ENCODE measurements around the gene CFAP299.
"Not testable (repeated sequence)": the region's sequence is repeated elsewhere in the genome, so short reads cannot be mapped to it uniquely, and the experiment has no call there.

Gene CFAP299

GRCh38 chr4:80610199-80610598 is 274.7 kb downstream of the CFAP299 start:
- no peak for DNase-seq (ENCODE audit: low read depth, low spot score)

GRCh38 chr4:80610845-80611677 is 275.5 kb downstream of the CFAP299 start:
- DNase-seq (ENCODE audit: low read depth, low spot score), result no peak

GRCh38 chr4:80611678-80611979 is 276.1 kb downstream of the CFAP299 start:
- no peak for DNase-seq (ENCODE audit: low read depth, low spot score)

- DNase-seq (ENCODE audit: low read depth, low spot score), result no peak
These were observed 277.9 kb downstream of the CFAP299 start for GRCh38 chr4:80613470-80613869.

- DNase-seq (ENCODE audit: low read depth, low spot score), result no peak
These were observed 278.8 kb downstream of the CFAP299 start for GRCh38 chr4:80614319-80614718.

GRCh38 chr4:80615099-80615498 is 279.6 kb downstream of the CFAP299 start:
- DNase-seq (ENCODE audit: low read depth, low spot score), result no peak

GRCh38 chr4:80619070-80619674 is 283.6 kb downstream of the CFAP299 start:
- no peak for DNase-seq (ENCODE audit: low read depth, low spot score)

- DNase-seq (ENCODE audit: low read depth, low spot score), result no peak
These were observed 296.3 kb downstream of the CFAP299 start for GRCh38 chr4:80631861-80632260.

- no peak for DNase-seq (ENCODE audit: low read depth, low spot score)
These were observed 301.7 kb downstream of the CFAP299 start for GRCh38 chr4:80637190-80637589.

GRCh38 chr4:80646061-80646460 is 310.5 kb downstream of the CFAP299 start:
- DNase-seq (ENCODE audit: low read depth, low spot score), result no peak

GRCh38 chr4:80655662-80656061 is 320.1 kb downstream of the CFAP299 start:
- no peak for DNase-seq (ENCODE audit: low read depth, low spot score)

GRCh38 chr4:80670118-80670517 is 334.6 kb downstream of the CFAP299 start:
- DNase-seq (ENCODE audit: low read depth, low spot score), result not testable (repeated sequence)

GRCh38 chr4:80678413-80678812 is 342.9 kb downstream of the CFAP299 start:
- DNase-seq (ENCODE audit: low read depth, low spot score), result no peak

GRCh38 chr4:80680934-80681333 is 345.4 kb downstream of the CFAP299 start:
- no peak for DNase-seq (ENCODE audit: low read depth, low spot score)

GRCh38 chr4:80685214-80685613 is 349.7 kb downstream of the CFAP299 start:
- no peak for DNase-seq (ENCODE audit: low read depth, low spot score)

- not testable (repeated sequence) for DNase-seq (ENCODE audit: low read depth, low spot score)
These were observed 352.2 kb downstream of the CFAP299 start for GRCh38 chr4:80687736-80688135.

- DNase-seq (ENCODE audit: low read depth, low spot score), result no peak
These were observed 358.6 kb downstream of the CFAP299 start for GRCh38 chr4:80694171-80694570.

GRCh38 chr4:80705311-80705710 is 369.8 kb downstream of the CFAP299 start:
- DNase-seq (ENCODE audit: low read depth, low spot score), result no peak

- DNase-seq (ENCODE audit: low read depth, low spot score), result no peak
These were observed 373.7 kb downstream of the CFAP299 start for GRCh38 chr4:80709082-80709869.

- no peak for DNase-seq (ENCODE audit: low read depth, low spot score)
These were observed 375.4 kb downstream of the CFAP299 start for GRCh38 chr4:80710748-80711451.

- DNase-seq (ENCODE audit: low read depth, low spot score), result no peak
These were observed 376.4 kb downstream of the CFAP299 start for GRCh38 chr4:80711956-80712355.

- no peak for DNase-seq (ENCODE audit: low read depth, low spot score)
These were observed 377.9 kb downstream of the CFAP299 start for GRCh38 chr4:80713409-80713808.

Data from iPS DF 19.7 (cell line).